CD4-positive, alpha-beta T cell (primary cell): ENCODE measurements around the gene CRYGS. TPM values are rescaled to one million over a fixed set of nuclear protein-coding genes. Genes with fewer than 3 reads are reported as not detected.
"Not testable (repeated sequence)": the region's sequence is repeated elsewhere in the genome, so short reads cannot be mapped to it uniquely, and the experiment has no call there.

ENCODE experiments used
- ATAC-seq: fragments of 200-7000 bp; cut with Tn5 transposase; one replicate; pipeline ENCODE4 v1.10.0; 2022; ENCODE audit warnings: mild to moderate bottlenecking; ENCODE audit not compliant: poor library complexity
- CTCF ChIA-PET: fragments of 350-600 bp; sonication (Branson Sonifier 250); formaldehyde crosslinking; loops from one replicate; lab custom pipeline; 2021; ENCODE audit warnings: antibody characterized with exemption, inconsistent platforms; lab: Charles Lee
- POLR2A ChIA-PET: fragments of 350-600 bp; sonication (Branson Sonifier 250); formaldehyde crosslinking; loops from one replicate; lab custom pipeline; 2021; ENCODE audit warnings: antibody characterized with exemption, inconsistent platforms; lab: Charles Lee
- DNase-seq, 14 experiments: peaks; one replicate each; pipeline ENCODE4 v3.0.0-alpha.2; 2013 to 2020; ENCODE audit warnings: mixed read lengths in 2 of 14
- H3K27ac ChIP-seq, 2 donors: one replicate each; pipeline versions ENCODE4 v1.5.1 to v1.7.0; 2013; ENCODE audit warnings: low read length in 2 of 2, low read depth in 1 of 2, mild to moderate bottlenecking in 1 of 2
- H3K27me3 ChIP-seq, 2 experiments: 1 replicate in 1 of 2; 2 replicates in 1 of 2; pipeline versions ENCODE4 v1.6.1 to v1.7.0; 2013; ENCODE audit warnings: low read length in 2 of 2, control low read depth in 1 of 2, mild to moderate bottlenecking in 1 of 2, moderate library complexity in 1 of 2; ENCODE audit not compliant: insufficient read depth in 2 of 2, control insufficient read depth in 1 of 2
- H3K36me3 ChIP-seq: one replicate; pipeline ENCODE4 v1.6.1; 2013; ENCODE audit warnings: low read length, control low read depth; ENCODE audit not compliant: insufficient read depth
- H3K4me1 ChIP-seq: one replicate; pipeline ENCODE4 v1.6.1; 2013; ENCODE audit warnings: low read length, control low read depth; ENCODE audit not compliant: insufficient read depth
- H3K4me3 ChIP-seq: one replicate; pipeline ENCODE4 v1.5.1; 2013; ENCODE audit warnings: mild to moderate bottlenecking, low read length, moderate library complexity
- H3K9me3 ChIP-seq, 2 experiments: 1 replicate in 1 of 2; 2 replicates in 1 of 2; pipeline versions ENCODE4 v1.6.1 to v1.7.0; 2013; ENCODE audit warnings: low read length in 2 of 2, mild to moderate bottlenecking in 2 of 2, control low read depth in 1 of 2, moderate library complexity in 1 of 2; ENCODE audit not compliant: control insufficient read depth in 1 of 2, insufficient read depth in 1 of 2
- H3K27ac Mint-ChIP-seq: one replicate; pipeline ENCODE4 v1.8.0; 2020; ENCODE audit warnings: mixed read lengths
- H3K27me3 Mint-ChIP-seq: one replicate; pipeline ENCODE4 v1.8.0; 2021; ENCODE audit warnings: mixed read lengths
- H3K36me3 Mint-ChIP-seq: one replicate; pipeline ENCODE4 v1.8.0; 2021; ENCODE audit warnings: low read depth, mixed read lengths
- H3K4me1 Mint-ChIP-seq: one replicate; pipeline ENCODE4 v1.8.0; 2021; ENCODE audit warnings: low read depth, mixed read lengths
- H3K4me3 Mint-ChIP-seq: one replicate; pipeline ENCODE4 v1.8.0; 2020; ENCODE audit warnings: mild to moderate bottlenecking, mixed read lengths
- H3K9me3 Mint-ChIP-seq: one replicate; pipeline ENCODE4 v1.8.0; 2020; ENCODE audit warnings: mixed read lengths
- CTCF ChIP-seq: fragments of 200-600 bp; IDR thresholded peaks from one replicate; pipeline ENCODE4 v1.8.0; 2022; ENCODE audit warnings: antibody characterized with exemption, mild to moderate bottlenecking
- intact Hi-C, 2 experiments: fragments of 100-400 bp; cut with DNase I in 1 of 2; cut with micrococcal nuclease in 1 of 2; formaldehyde crosslinking; loops; one replicate each; pipeline versions ENCODE4 v1.15.1 to v1.9.0; 2023 to 2025; cut with DNase I, micrococcal nuclease
- total RNA-seq, 174 experiments: library from RNA in 2 of 174; stranded (reverse) in 2 of 174; gene quantifications; one replicate each; pipeline ENCODE4 v1.2.3 and lab custom pipeline; 2021 to 2026

Gene CRYGS
- total RNA-seq, 2 experiments from 2014 or later: 1.9 to 2.3 TPM

GRCh38 chr3:186534113-186534669, 10.0 kb downstream of the CRYGS start:
- no peaks in the 10 kb centered on the region for H3K27me3 Mint-ChIP-seq
- no peak overlapping the region for H3K27ac ChIP-seq

GRCh38 chr3:186532598-186533072, 11.5 kb downstream of the CRYGS start:
- CTCF ChIA-PET: no interaction called here
- H3K4me1 ChIP-seq: peaks cover 33% of the 10 kb centered on the region
- Mint-ChIP-seq H3K27ac (no peak overlapping the region), H3K9me3 (no peaks in the 10 kb centered on the region), H3K4me3 (no peak overlapping the region), H3K27me3 (no peaks in the 10 kb centered on the region), H3K36me3 (no peaks in the 10 kb centered on the region), H3K4me1 (peaks cover 50% of the 10 kb centered on the region)
- H3K4me3 ChIP-seq: no peak overlapping the region
- H3K27ac ChIP-seq: no peak overlapping the region
- H3K27me3 ChIP-seq: no peaks in the 10 kb centered on the region
- no peaks in the 10 kb centered on the region for H3K36me3 ChIP-seq
- POLR2A ChIA-PET: no interaction called here
- intact Hi-C loops: loop anchor here in 1 of 2 experiments (10.0 kb wide), 1 partner anchor 418 kb away; no protein-coding TSS in a partner anchor
- no peak for TF ChIP-seq CTCF
- H3K9me3 ChIP-seq: no peaks in the 10 kb centered on the region
- DNase-seq (no peak), ATAC-seq (no peak)

More at GRCh38 chr3:186534113-186534669, 10.0 kb downstream of the CRYGS start:
- intact Hi-C loops: loop anchor here in 1 of 2 experiments (10.0 kb wide), 1 partner anchor 419 kb away; no protein-coding TSS in a partner anchor
- CTCF ChIA-PET: interaction anchor here (0.8 to 1.6 kb wide), 2 partner anchors 83 to 551 kb away, joined by 4 read pairs; no protein-coding TSS in a partner anchor
- no peak for TF ChIP-seq CTCF
- Histone ChIP-seq H3K9me3 (no peaks in the 10 kb centered on the region), H3K4me3 (no peak overlapping the region), H3K27me3 (no peaks in the 10 kb centered on the region), H3K4me1 (peaks cover 30% of the 10 kb centered on the region), H3K36me3 (peaks cover 4% of the 10 kb centered on the region)
- Mint-ChIP-seq H3K4me3 (no peak overlapping the region), H3K9me3 (no peaks in the 10 kb centered on the region), H3K4me1 (peaks cover 35% of the 10 kb centered on the region), H3K36me3 (no peaks in the 10 kb centered on the region), H3K27ac (peak overlapping the region; percentile 17)
- peak in 5 of 14 experiments; percentile 15 to 84 (median 67) for DNase-seq
- peak; percentile 94 for ATAC-seq
- POLR2A ChIA-PET: interaction anchor here (0.9 to 4.4 kb wide), 4 partner anchors 15 to 591 kb away, joined by 3 to 28 read pairs (median 4); no protein-coding TSS in a partner anchor

GRCh38 chr3:186531694-186532093, 12.5 kb downstream of the CRYGS start:
- H3K36me3 Mint-ChIP-seq, H3K27ac ChIP-seq, CTCF ChIA-PET, H3K9me3 Mint-ChIP-seq, H3K27ac Mint-ChIP-seq, H3K36me3 ChIP-seq, H3K4me3 Mint-ChIP-seq, H3K4me3 ChIP-seq, H3K27me3 Mint-ChIP-seq, ATAC-seq, H3K9me3 ChIP-seq, POLR2A ChIA-PET, DNase-seq, H3K27me3 ChIP-seq: not testable (repeated sequence)
- H3K4me1 Mint-ChIP-seq: peaks cover 51% of the 10 kb centered on the region
- intact Hi-C loops: loop anchor here in 1 of 2 experiments (10.0 kb wide), 1 partner anchor 417 kb away; no protein-coding TSS in a partner anchor
- H3K4me1 ChIP-seq: peaks cover 33% of the 10 kb centered on the region
